GM19455 (cell line): ENCODE results near the gene SYNE1.

ENCODE experiments used
- ATAC-seq: cut with Tn5 transposase; IDR thresholded peaks from one replicate; pipeline ENCODE4 v1.9.1; 2021; ENCODE audit not compliant: unreplicated experiment

Gene SYNE1

DNA sequence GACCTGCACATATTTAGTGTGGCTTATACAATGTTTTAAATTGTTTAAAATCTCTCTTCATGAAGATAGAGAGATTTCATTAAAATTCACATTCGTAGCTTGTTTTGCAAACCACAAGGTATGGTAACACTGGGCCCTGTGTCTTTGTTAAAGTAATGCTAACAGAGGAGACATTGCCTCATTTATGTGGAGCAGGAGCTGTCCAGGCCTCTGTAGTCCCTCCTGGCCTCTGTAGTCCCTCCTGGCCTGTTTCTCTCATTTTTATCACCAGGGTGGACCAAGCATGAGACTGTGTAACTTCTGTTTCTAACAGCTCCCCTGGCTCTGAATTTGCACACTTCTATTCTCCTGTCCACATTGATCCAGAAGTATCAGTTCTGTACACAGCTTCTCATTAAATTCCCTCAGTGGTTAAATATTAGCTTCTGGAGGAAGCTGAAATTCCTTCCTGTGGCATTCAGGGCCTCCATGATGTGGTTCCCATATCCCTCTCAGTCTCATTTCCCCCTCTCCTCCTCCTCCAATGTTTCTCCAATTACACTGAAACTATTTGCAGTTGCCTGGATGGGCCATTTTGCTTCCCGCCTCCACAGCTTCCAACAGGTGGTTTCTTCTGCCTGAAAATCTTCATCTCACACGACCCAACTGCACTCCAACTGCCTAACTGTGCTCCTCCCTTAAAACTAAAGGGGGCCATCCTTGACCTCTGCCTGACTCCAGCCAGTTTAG, 340.4 kb downstream of the SYNE1 start:
- no peak for ATAC-seq

DNA sequence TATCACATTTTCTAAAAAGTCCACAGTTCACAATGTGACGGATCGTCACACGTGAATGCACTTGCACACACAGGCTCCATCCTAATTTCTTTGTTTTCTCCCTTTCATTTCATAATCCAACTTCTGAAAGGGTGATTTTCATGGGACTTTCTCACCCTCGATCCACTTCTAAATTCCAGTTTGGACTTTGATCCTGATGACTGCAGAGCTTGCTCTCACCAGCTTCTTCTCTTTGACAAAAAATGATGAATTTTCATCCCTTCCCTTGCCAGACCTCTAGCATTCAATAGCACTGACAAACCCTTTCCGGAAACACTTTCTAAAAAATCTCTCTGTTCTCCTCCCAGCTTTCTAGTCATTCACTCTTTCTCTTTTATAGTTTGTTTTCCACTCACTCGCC, 341.2 kb downstream of the SYNE1 start:
- ATAC-seq = no peak

DNA sequence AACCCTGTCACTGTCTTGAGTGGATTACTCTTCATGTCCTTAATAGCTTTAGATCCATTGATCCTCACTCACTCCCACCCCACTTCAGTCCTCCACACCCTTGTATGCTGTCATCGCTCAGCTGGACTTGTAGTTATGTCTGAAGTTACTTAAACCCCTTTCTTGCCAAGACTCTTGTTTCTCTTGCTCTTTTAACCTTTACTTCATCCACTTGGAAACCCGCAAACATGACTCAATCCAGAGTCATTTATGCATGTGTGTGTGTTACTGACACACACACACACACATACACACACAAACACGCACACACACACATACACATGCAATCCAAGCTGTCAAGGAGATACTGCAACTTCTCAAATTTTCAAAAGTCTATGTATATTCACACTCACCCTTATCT, 341.8 kb downstream of the SYNE1 start:
- no peak for ATAC-seq

DNA sequence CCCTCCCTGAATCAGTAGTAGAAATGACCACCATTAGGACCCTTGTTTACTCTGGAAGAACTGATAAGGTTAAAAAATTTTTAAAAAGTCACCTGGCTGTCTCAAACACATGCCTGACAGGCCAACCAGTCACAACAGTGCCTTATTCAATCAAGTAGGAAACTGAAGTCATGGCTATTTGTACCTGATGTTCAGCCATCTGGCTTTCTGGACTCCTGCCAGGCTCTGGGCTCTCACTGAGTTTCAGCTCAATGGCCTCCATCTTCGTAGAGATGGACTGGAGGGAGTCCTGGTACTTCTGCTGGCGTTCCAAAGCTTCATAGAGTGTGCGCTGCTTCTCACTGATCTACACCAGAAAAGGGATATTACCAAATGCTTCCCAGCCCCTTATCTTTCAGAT, 343.8 kb downstream of the SYNE1 start:
- ATAC-seq = no peak

DNA sequence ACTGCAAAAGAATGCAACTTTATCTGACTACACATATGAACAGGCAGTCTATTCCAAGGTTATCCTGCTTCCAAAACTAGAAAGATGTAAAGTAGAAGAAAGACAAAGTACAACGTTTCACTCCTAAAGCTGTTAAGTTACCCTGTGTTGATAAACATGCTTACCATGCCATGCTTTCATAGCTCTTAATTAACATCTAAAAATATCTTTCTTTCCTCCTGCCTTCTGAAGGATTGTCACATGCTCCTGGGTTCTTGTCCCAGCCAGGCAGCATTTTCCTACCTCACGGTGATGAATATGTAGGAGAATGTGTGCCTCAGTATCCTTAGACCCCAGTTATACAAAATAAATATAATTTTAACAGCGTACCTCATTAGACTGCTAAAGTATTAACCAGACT, 344.6 kb downstream of the SYNE1 start:
- no peak for ATAC-seq

DNA sequence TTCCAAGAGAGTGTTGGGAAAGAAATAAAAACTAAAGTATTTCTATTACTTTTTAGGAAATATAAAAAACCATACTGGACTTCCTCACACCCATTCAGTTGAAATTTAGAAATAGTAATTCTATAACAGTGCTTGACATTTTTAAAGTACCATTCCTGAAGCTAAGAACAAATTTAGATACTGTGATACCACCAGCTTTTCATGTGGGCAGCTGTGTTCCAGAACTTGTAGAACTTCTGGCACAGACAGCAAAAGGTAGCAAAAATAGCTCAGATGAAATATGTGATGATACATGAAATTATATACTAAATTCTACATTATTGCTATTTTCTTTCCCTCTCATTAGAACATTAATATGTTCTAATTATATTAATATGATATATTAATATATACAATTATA, 346.5 kb downstream of the SYNE1 start:
- ATAC-seq = no peak

DNA sequence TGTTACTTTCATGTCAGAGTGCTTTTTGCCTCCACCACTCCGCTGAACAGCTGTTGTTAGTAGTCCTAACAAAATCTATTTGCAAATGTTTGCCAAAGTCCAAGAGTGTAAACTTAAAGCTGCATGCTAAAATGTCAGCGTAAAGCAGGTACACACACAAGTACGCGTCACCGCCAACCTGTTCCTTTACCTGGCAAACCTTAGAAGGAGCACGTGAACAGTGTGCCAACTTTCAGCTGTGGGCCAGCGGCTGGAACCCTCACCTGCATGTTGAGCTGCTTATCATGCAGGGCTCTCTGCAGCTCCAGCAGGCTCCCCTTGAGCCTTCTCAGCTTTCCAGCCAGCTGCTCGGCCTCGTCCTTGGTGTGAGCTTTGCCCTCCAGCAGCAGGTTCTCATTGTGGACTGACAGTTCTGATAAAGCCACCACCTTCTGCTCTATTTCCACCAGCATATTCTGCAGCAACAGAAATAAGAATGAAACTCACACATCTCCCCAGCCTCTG, 359.3 kb downstream of the SYNE1 start:
- ATAC-seq = no peak

DNA sequence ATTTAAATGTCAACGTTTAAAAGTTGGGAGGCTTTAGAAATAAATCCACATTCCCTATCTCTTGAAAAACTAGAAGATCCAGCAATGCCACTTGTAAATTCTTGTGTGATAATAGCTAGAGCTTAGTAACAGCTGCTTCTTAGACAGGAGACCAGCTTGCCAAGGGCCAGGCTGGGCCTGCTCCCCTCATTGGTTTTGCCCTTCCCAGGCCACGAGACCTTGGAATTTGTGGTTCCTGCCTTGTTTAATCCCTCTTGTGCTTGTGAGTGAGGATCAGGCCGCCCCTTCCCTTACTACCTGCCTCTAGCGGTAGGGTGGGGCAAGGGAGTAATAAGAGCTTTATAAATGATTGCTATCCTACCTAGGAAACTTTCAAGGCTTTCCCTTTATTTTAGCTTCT, 363.5 kb downstream of the SYNE1 start:
- ATAC-seq = no peak

DNA sequence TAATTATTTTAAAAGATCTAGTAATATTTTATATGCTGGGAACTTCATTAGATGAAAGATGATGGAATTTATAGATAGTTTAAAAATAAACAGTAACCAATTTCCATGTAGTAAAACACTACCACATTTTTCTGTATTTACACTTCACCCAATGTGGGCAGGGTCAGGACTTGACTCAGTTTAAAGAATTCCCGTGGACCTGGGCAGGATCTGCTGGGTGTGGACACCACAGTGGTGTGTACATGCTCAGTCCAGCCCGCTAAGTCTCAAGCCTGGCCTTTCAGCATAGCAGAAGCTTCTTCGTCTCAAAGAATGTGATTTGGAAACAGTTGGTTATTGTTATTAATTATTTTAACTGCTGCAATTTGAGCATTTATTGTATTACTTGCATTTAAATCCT, 364.2 kb downstream of the SYNE1 start:
- no peak for ATAC-seq

DNA sequence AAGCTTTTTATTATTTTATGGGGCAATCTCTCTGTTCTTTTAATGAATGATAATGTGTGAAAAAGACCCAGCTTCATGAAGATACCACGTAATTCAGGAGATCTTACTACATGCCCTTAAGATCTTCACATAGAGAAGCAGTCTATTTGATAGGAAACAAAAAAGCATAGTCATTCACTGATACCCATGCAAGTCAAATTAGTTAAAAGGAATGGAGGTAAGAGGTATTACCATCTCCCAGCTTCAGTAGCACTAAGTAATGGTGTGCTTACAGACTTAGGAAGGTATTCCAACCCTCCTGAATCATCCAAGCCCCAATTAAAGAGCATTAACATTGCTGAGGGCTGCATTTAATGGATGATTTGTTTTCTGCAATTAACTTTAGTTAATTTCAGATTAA, 364.7 kb downstream of the SYNE1 start:
- no peak for ATAC-seq

DNA sequence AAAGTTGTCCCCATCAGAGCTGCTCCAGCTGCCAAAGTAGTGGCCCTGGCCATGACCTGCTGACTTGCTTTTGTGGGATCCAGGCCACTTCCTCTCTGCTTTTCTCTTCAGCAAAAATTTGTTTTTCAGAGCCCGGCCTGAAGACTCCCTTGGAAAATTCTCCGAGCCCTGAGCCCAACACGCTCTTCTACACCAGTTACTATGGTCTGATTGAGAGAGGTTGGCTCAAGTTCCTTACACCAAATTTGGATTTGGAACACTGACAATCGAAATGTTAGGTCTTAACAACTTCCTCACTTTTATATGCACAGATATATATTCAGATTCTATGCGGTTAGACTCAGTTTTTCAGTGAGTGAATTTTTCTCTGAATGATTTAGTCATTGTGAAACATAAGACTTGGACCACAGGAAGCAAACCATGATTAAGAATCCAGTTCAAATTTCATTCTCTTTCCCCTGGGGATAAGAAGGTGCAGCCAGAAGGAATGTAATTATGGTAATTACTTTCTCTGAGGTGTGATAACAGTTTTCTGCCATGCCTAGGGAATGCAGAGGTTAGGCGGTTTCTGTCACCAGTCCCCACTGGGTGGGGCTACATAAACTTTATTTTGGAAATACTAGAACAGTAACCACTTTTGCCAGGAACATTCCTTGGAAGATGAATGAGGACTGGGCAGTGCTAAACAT, 365.2 kb downstream of the SYNE1 start:
- ATAC-seq = peak; percentile 76

DNA sequence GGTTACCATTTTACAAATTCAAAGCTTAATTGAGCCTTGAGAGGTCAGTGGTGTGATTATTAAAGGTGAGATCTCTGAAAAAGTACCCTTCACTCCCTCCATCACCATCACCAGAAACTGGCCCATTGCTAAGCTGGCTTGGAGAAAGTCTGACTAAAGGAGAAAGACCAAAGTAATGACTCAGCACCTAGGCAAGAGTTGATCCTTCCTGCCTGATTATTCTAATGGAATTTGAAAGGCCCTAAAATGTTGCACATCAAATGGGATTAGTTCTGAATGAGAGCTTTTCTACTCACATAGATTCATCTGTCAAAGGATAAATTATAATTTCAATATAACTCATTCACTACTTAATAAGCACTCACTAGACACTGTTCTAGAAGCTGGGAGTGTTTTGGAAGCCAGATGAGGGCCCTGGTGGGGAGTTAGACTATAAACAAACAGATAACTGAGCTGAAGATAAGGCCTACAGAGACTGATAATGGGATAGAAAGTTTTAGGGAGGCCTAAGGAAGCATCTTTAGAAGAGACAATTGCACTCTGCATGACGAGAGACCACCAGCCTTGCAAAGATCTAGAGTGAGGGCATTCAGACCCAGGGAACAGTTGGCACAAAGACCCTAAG, 366.7 kb downstream of the SYNE1 start:
- no peak for ATAC-seq

DNA sequence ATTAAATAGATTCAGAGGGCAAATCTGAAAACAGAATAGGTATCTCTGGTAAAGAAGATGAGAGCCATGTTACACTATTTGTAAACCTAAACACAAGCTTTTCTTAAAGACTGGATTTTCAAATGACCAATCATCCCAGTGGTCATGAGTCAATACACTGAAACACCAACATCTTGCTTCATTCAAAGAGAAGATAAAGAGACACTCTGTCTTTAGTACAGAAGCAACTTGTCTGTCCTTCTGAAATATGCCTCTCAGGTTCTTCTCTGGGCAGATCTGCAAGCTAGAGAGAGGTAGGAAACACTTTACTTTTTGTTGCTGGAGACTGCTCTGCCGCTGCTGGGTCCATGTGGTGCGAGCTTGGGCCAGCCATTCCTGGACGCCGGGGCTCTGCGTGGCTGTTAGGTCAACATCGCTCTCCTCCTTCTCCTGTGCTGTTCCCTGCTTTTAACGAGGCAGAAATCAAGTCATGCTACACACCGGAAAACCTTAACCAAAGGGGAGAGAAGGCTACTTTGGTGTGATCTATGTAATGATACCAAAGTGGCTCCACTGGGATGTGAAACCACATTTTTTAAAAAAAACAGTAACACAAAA, 368.2 kb downstream of the SYNE1 start:
- ATAC-seq = no peak

DNA sequence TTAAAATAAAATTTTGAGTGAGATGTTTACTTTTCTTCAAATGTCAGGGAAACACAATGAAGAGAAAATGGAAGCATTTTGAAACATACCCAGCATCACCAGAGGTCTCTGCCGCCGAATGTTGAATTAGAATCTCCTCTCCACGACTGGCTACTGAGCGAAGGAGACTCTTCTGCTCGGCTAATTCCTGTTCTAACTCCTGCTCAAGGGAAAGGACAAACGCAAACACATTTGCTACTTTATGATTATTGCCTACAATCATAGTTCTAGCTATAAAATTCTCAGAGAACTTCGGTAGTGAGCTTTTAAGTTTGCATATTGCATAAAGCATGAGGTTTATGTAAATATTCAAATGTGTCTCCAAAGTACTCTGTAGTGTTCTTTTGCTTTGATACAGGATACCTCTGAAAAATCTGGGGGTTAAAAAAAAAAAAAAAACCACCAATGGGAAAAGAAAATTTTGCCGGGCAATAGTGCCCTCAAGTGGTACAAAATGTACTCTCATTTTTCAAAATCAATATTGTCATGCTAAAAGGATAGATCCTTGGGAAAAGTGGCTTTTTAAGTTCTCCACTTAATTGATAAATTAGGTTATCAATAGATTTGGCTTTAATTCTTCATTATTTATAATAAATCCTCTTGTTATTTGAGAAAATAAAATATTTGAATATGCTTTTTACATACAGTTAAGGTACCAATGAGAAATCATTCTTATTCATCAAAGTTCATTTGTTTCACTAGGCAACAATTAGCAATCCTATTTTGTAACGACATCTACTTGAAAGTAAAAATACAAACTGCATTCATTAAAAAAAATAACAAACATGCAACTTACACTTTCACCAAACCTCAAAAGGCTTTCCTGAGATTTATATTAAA, 369.0 kb downstream of the SYNE1 start:
- no peak for ATAC-seq

DNA sequence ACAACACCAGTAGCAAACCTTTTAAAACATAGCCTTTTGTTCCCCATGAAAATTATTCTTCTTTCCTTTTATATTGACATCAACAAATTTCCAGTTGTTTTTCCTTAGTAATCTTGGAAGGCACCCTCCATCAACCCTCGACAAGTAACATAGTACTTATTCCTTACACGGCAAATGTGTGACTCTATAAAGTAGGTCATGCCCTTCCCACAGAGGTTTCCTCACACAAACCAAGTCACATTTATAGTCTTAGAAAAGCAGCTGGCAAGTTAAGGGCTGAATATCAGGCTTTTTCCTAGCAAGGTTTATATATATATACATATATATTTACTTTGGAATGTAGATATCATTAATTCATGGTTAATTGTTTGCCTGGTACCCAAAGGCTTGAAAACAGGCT, 371.5 kb downstream of the SYNE1 start:
- ATAC-seq = no peak

DNA sequence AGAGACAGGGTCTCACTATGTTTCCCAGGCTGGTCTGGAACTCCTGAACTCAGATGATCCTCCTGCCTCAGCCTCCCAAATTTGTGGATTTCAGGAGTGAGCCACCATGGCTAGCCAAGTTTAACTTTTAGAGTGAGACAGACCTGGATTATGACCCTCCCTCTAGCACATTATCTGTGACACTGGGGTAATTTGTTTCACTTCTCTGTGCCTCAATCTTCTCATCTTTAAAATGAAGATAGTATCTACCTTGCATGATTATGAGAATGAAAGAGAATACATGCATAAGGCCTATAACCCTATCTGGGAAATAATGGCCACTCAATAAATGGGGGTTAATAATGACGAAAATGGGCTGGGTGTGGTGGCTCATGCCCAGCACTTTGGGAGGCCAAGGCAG, 373.6 kb downstream of the SYNE1 start:
- ATAC-seq = no peak

DNA sequence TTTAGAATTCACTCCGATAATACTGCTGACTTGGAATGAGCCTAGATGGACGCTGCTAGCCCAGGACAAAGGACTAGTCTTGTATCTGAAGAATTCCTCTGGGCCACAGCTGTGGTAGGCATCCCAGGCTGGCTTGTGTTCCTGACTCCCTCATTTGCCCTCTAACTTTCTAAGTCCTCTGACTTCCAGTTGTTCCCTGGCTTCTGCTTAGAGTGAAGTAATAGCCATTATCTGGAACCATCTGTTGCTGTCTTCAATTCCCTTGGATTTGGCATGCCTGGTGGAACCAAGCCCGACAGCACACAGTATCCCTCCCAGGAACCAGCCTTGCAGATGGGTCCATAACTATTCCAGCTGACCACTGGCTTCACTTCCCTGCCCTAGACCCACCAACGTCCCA, 376.0 kb downstream of the SYNE1 start:
- ATAC-seq = no peak

DNA sequence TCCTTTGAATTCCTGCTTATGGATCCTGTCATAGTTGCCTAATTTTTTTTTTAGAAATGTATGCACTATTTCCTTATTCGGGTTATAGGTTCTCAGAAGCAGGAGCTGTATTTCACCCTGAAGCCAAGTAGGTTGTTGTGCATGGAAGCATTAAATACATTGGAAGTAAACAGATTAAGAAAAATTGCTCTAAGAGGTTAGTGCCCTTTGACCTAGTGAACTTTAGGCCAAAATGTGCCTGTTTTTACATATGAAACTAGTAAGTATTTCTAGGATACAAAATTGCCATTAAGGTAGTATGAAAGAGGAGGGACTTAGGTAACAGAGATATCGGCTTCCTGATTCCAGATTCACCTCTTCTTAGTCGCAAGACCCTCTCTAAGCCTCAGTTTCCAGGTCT, 377.9 kb downstream of the SYNE1 start:
- ATAC-seq = no peak

DNA sequence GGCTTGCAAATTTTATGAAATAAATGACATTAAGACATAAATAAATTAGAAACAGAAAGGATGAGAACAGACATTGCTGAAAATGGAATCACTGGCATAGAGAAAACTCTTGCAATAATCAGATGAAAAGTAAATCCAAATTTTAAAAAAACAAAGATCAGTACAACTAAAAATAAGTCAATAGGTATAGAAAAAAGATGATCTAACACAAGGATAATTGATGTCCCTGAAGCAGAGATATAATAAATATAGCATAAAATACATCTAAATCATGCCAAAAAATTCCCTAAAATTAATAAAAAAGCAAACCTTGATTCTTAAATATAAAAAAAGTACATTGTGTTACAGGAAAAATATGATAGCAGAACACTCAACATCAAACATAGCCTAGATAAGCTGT, 379.6 kb downstream of the SYNE1 start:
- ATAC-seq = no peak

DNA sequence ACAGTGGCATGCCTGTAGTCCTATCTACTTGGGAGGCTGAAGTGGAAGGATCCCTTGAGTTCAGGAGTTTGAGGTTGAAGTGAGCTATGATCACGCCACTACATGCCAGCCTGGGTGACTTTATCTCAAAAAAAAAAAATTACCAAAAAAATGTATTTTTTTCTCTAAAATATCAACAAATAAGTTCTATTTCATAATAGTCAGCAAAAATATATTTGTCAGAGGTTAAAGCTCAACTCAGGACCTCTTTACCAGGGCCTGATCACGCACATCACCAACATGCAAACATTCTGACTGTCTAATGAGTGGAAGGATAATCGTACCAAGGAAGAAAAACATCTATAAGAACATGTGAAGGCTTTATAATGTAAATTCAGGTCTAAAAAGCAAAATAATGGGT, 387.0 kb downstream of the SYNE1 start:
- no peak for ATAC-seq

DNA sequence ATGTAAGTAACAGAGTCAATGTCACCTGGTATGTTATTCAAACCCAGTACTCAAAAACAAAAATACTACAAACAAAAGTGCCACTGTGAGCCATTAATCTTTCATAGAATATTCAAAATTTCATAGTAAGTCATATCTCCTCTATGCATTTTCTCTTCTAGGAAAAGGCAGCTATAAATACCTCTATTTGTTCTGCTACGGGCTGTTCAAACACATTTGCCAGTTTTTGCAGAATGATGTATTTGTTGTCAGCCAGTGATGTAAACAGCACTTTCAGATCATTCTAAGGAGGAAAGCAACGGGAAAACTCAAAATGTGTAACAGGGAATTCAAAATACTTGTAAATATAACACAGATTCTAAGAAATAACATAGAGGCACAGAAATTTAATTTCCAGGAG, 388.2 kb downstream of the SYNE1 start:
- no peak for ATAC-seq
